K562 (cell line): Measurements from ENCODE around the gene NTN3. TPM values are rescaled to one million over a fixed set of nuclear protein-coding genes. Genes with fewer than 3 reads are reported as not detected.

Source experiments
- DMBX1 ChIP-seq: fragments of 250-450 bp; sonication (Bioruptor Pico); IDR thresholded peaks from 2 replicates; pipeline ENCODE4 v1.8.0; 2022; ENCODE audit warnings: inconsistent platforms, mild to moderate bottlenecking, moderate library complexity, borderline replicate concordance
- EWSR1 ChIP-seq: fragments of 450-650 bp; IDR thresholded peaks from 2 replicates; pipeline ENCODE4 v1.6.1; 2018; ENCODE audit warnings: borderline replicate concordance, mild to moderate bottlenecking, low read depth, moderate library complexity; ENCODE audit not compliant: partially characterized antibody
- GABPA ChIP-seq: fragments of 200-800 bp; sonication (Bioruptor generic); conservative IDR thresholded peaks from 2 replicates; pipeline ENCODE4 v1.6.1; 2016; ENCODE audit warnings: low read depth, missing genetic modification characterization, missing compliant biosample characterization
- MEIS2 ChIP-seq: fragments of 450-650 bp; IDR thresholded peaks from 2 replicates; pipeline ENCODE4 v1.6.1; 2014; ENCODE audit warnings: mild to moderate bottlenecking; ENCODE audit not compliant: partially characterized antibody
- PHB2 ChIP-seq: fragments of 450-650 bp; IDR thresholded peaks from 2 replicates; pipeline ENCODE4 v1.6.1; 2017; ENCODE audit warnings: low read depth
- SIRT6 ChIP-seq: IDR thresholded peaks from one replicate; pipeline ENCODE4 v1.6.1; 2012; ENCODE audit warnings: low read depth, mild to moderate bottlenecking, control low read depth, inconsistent platforms, low read length, moderate library complexity
- ZBTB17 ChIP-seq: fragments of 450-650 bp; formaldehyde crosslinking; IDR thresholded peaks from 2 replicates; pipeline ENCODE4 v1.4.0; 2020; ENCODE audit warnings: mild to moderate bottlenecking
- ZBTB7A ChIP-seq: IDR thresholded peaks from 2 replicates; pipeline ENCODE4 v1.6.1; 2011; ENCODE audit warnings: low read depth, mild to moderate bottlenecking, low read length, moderate library complexity, borderline replicate concordance; ENCODE audit not compliant: control insufficient read depth
- polyA plus RNA-seq, 8 experiments: library from polyadenylated mRNA; depleted of rRNA in 4 of 8; stranded (reverse) in 5 of 8; unstranded in 3 of 8; fragments of >200 nt; fragmentation: Nextera tagmentation in 2 of 8; fragmentation: Illumina TruSeq in 1 of 8; extraction: Ambion mirVana in 2 of 8; extraction: Trizol in 1 of 8; gene quantifications; 2 replicates each; pipeline versions ENCODE4 v1.2.1 to v1.2.3, GENCODE V29; 2011 to 2014; ENCODE audit warnings: inconsistent platforms in 1 of 8, missing spikeins in 1 of 8
- total RNA-seq, 7 experiments: library from RNA; depleted of rRNA in 6 of 7; stranded (reverse); fragments of >200 nt in 6 of 7; fragmentation: Illumina TruSeq in 2 of 7; extraction: Trizol in 2 of 7; gene quantifications; 2 replicates each; pipeline versions ENCODE4 v1.2.1 to v1.2.3, GENCODE V29; 2011 to 2021; ENCODE audit warnings: low replicate concordance in 1 of 7
- TF ChIP-seq, protein P1 (sequence below): sonication (generic); formaldehyde crosslinking; IDR thresholded peaks from 2 replicates; pipeline ENCODE4 v1.8.1; 2023; ENCODE audit warnings: mild to moderate bottlenecking, missing genetic modification reagents, moderate library complexity

Gene NTN3
- total and polyA plus RNA-seq, 9 of the 15 experiments (the other 6 are each of a cell fraction or from before 2014, with no cell fraction given): not detected

DNA sequence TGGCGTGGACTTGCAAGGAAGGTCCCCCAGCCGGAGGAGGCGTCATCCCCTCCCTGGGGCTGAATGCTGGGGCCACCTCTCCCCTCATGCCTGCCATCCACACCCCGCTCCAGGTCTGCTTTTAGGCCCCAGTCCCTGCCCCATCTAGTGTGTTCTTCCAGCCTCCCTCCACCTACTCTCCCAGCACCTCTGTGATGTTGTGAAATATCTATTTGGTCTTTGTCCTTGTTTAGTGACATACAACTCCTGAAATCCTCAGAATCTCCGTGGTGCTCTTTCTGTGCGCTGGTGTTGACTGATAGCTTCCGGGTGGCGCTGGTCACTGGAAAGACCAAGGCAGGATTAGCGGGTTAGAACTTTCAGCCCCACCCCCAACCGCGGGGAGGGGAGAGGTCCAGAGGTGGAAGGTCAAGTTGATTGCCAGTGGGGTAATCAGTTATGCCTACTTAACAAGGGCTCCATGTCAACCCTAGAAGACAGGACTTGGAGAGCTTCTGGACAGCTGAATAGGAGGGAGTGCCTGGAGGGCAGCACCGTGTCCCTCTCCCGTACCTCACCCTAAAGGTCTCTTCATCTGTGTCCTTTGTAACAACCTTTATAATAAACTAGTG lies 13.9 kb downstream of the NTN3 start (continued):
- TF ChIP-seq MEIS2 (peak; percentile 89), DMBX1 (no peak), GABPA (tag) (peak; percentile 62), PHB2 (no peak), ZBTB17 (no peak), SIRT6 (no peak), ZBTB7A (0 out of 2 replicates have a peak, but pooled peaks have one; percentile 30), EWSR1 (no peak)
- TF ChIP-seq, protein P1, sequence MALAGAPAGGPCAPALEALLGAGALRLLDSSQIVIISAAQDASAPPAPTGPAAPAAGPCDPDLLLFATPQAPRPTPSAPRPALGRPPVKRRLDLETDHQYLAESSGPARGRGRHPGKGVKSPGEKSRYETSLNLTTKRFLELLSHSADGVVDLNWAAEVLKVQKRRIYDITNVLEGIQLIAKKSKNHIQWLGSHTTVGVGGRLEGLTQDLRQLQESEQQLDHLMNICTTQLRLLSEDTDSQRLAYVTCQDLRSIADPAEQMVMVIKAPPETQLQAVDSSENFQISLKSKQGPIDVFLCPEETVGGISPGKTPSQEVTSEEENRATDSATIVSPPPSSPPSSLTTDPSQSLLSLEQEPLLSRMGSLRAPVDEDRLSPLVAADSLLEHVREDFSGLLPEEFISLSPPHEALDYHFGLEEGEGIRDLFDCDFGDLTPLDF (CRISPR knock-in tag): no peak
